Loucy (cell line): Measurements from ENCODE around the gene THBD.

Experiments
- EZH2phosphoT487 ChIP-seq: fragments of 200-600 bp; IDR thresholded peaks from 2 replicates; pipeline ENCODE4 v1.6.1; 2018; ENCODE audit warnings: antibody characterized with exemption, mild to moderate bottlenecking, moderate library complexity, borderline replicate concordance
- TF ChIP-seq, protein P1 (sequence below): fragments of 200-600 bp; sonication (generic); conservative IDR thresholded peaks from 2 replicates; pipeline ENCODE4 v1.5.1; 2014; ENCODE audit warnings: mild to moderate bottlenecking, antibody characterized with exemption, low read length

- TF ChIP-seq, protein P1, sequence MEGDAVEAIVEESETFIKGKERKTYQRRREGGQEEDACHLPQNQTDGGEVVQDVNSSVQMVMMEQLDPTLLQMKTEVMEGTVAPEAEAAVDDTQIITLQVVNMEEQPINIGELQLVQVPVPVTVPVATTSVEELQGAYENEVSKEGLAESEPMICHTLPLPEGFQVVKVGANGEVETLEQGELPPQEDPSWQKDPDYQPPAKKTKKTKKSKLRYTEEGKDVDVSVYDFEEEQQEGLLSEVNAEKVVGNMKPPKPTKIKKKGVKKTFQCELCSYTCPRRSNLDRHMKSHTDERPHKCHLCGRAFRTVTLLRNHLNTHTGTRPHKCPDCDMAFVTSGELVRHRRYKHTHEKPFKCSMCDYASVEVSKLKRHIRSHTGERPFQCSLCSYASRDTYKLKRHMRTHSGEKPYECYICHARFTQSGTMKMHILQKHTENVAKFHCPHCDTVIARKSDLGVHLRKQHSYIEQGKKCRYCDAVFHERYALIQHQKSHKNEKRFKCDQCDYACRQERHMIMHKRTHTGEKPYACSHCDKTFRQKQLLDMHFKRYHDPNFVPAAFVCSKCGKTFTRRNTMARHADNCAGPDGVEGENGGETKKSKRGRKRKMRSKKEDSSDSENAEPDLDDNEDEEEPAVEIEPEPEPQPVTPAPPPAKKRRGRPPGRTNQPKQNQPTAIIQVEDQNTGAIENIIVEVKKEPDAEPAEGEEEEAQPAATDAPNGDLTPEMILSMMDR, result no peak
- no peak for TF ChIP-seq EZH2phosphoT487
These were observed 27.9 kb downstream of the THBD start for GRCh38 chr20:23021541-23021940.
